LoVo (cell line): ENCODE measurements around the gene JUN.
A peak's percentile ranks its signal among the peaks of the same experiment; 100 is the strongest.

Experiments
- DNase-seq: peaks from one replicate; pipeline ENCODE4 v3.0.0-alpha.2; 2016; ENCODE audit warnings: low spot score

Gene JUN

DNA sequence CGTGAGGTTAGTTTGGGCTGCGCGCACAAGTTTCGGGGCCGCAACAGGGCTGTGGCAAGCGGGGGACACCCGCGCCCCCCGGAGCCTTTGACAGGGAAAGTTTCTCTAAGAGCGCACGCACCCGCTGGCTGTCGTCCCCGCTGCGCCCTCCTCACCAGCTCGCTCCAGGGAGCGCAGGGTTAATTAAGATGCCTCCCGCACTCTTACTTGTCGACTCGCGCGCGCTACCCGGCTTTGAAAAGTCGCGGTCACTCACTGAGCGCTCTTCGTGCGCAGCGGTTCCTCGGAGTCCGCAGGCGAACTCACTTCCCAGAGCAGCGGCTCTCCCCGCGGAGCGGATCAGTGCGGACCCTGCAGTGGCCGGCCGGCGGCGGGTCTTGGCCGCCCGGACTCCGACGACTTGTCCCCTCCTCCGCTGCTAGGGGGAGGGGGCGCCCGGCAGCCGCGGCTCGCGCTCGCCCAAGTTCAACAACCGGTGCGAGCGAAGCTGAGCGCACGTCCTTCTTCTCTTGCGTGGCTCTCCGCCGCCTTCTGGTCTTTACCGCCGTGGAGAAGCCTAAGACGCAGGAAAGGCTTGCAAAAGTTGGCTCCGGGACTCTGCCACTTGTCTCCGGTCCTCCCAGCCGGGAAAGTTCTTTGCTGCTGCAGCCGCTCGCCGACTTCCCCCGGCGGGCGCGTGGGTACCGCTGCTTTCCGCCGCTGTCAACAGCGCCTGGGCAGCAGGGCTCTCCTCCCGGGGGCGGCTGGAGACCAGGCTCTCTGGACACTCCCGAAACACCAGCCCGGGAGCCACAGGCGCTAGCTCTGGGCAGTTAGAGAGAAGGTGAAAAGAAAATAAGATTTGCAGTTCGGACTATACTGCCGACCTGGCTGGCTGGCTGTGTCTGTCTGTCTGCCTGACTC lies 506 bp downstream of the JUN start:
- DNase-seq, result peak; percentile 34

DNA sequence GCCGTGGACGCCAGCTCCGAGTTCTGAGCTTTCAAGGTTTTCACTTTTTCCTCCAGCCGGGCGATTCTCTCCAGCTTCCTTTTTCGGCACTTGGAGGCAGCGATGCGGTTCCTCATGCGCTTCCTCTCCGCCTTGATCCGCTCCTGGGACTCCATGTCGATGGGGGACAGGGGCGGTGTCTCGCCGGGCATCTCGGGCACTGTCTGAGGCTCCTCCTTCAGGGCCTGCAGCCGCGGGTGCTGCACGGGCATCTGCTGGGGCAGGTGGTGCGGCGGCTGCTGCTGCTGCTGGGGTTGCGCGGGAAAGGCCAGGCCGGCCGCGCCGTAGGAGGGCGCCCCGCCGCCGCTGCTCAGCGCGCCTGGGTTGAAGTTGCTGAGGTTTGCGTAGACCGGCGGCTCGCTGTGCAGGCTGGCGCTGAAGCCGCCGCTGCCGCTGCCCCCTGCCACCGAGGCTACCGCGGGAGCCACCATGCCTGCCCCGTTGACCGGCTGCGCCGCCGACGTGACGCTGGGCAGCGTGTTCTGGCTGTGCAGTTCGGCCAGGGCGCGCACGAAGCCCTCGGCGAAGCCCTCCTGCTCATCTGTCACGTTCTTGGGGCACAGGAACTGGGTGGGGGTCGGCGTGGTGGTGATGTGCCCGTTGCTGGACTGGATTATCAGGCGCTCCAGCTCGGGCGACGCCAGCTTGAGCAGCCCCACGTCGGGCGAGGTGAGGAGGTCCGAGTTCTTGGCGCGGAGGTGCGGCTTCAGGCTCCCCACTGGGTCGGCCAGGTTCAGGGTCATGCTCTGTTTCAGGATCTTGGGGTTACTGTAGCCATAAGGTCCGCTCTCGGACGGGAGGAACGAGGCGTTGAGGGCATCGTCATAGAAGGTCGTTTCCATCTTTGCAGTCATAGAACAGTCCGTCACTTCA lies 1.4 kb downstream of the JUN start:
- DNase-seq, result peak; percentile 25

DNA sequence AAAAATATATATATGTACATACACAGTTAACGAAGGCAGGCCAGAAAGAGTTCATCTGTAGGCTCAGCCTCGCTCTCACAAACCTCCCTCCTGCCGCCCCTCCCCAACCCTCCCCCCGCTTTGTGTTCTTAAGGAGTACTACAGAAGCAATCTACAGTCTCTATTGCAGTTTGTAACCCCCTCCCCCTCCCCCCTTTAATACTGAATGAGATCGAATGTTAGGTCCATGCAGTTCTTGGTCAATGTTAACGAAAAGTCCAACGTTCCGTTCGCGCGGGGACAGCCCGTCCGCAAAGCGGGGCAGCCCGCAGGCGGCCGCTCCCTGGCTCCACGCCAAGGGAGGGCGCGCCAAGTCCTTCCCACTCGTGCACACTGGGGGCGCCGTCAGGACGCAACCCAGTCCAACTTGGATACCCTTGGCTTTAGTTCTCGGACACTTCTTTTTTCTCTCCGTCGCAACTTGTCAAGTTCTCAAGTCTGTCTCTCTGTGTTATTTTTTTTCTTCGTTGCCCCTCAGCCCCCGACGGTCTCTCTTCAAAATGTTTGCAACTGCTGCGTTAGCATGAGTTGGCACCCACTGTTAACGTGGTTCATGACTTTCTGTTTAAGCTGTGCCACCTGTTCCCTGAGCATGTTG lies 2.2 kb downstream of the JUN start:
- DNase-seq, result peak; percentile 61

DNA sequence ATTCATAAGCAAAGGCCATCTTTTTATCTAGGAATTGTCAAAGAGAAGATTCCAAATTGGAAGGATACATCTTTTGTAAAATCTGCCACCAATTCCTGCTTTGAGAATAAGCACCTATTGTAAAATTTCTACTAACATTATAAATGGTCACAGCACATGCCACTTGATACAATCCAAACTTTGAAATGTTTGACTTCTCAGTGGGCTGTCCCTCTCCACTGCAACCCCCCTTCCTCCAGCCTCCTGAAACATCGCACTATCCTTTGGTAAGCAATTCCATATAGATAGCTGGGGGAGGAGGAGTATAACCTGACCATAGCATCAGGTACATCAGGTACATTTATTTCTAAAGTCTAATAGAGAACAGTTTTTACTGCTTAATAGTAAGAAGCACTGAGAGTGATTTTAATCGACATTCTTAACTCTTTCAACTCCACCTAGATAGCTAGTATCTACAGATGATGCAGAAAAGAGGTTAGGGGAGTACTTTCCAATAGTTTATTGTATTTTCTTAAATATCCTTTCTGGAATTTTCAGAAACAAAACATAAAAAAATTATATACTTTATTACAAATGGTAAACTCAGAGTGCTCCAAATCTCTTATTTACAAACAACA lies 2.9 kb downstream of the JUN start:
- DNase-seq, result peak; percentile 69

DNA sequence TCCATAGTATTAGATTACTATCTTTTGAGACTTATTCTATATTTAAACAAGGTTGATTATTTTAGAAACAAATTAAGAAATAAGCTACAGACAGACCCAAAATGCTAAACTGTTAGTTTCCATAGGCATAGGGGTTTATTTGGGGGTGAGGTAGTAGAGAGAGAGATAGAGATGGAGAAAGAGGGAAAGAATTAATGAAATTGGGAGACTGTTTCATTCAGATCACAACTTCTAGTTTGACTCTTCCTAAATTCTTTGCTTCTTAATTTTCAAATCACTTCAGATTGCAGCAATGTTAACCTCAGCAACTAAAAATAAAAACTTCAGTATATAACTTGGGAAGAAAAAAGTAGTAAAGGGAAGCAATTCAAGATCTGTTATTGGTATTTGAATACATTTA lies 3.4 kb downstream of the JUN start:
- DNase-seq, result no peak

DNA sequence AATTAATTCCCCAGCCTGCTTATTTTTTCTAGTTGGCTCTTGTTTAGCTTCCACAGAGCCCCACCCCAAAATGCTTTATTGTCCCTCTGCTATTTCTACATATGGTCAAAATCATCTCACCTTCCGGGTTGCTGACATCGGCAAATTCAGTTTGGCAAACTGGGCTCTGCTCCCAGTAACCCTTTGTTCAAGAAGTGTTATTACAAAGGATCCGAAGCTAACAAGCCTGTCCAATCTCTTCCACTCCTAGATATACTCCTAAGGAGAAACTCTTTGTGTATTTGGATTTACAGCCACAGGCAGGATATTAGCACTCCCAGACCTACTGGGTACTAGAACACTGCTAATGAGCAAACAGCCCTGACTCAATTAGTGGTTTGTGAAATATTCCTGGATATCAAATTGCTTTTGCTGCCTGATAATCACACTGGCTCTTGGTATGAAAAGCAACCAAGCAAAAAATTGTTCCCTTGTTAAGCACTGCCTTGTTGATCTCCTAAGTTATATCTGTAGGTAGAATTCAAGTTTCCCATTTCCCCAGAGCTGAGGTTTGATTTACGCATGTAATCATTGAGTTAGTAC lies 4.0 kb downstream of the JUN start:
- DNase-seq, result peak; percentile 67

DNA sequence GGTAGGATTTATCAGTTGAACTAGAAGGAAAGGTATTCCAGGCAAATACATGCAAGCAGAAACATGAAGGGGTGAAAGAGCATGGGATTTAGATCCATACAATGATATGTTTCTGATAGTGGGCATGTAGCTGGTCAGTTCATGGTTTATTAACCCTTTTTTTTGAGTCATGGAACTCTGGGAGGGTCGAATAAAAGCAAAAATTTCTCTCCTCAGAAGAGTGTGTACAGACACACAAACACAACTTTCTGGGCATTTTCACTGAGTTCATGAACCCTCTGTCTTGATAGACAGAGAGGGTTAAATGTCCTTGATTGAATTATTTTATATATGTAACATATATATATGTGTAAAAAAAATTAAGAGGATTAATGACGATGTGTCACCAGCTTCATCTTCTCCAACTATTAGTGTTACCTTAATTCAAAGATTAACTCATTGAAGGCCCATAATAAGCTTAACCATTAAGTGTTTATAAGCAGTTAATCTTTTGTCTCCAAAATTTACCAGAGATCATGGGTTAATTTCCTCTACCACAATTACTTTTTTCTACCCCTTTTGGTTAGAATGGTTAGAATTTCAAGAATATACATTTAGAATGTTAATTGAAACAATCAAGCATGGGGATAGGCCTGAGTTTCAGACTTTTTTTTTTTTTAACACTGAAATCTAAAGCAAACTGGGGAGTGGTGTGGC lies 4.6 kb downstream of the JUN start:
- DNase-seq, result no peak

DNA sequence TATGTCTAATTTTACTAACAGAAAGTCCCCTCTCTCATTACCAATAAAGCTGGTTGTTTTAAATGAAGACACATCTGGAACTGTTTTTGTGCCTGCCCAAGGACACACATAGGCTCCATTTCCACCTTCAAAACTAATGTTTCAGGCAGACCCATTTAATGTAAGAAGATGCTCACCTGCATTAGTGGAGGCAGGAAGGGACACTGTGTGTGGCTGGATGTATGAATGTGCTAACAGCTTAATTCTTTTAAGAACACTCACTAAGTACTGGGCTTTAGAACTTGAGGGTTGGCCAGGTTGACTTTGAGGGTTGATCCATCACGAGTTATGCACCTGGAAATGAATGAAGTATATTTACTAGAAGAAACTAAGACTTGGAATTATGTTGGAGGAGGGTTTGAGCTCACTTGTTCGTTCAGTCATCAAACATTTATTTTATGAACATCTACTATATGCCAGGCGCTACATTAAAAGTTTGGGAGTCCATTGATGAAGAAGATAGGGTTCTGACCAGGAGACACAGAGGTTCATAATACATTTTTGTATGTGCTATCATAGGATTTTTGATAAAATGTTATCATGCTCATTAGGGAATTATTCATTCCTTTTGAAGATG lies 5.4 kb downstream of the JUN start:
- DNase-seq, result no peak

DNA sequence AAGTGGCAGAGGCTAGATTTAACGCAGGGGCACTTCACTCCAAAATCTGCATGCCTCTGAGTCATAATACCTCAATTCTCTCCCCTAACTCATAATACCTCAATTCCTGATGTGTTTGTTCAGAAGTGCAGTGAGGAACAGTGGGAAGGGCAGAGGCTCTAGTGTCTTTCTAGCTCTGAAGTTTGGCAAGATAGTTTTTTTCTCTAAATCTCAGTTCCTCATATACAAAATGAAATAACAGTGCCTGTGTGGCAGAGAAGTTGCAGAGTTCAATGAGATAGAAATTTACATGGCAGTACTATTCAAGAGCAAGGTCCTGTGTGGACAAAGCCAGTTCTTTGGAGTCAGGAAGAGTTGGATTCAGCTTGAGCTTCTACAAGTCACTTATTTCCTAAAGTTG lies 9.8 kb downstream of the JUN start:
- no peak for DNase-seq

DNA sequence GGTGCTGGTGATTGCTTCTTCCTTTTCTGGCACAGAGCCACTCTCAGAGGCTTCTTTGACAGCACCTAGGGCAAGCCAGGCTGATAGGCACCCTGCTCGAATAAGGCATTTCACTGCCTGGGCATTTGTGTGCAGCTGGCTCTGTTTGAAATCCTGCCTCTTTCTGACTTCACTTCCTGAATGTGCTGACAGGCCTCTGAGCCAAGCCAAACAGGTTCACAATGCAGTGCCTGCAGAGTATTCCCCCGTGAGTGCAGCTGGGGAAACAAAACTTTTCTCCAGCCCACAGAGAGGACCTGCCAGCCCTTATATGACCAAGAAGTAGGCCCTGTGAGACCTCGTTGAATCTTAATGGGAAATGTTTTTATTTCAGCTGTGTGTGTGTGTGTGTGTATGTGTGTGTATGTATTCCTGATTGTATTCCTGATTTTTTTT lies 10.4 kb downstream of the JUN start:
- DNase-seq, result no peak

DNA sequence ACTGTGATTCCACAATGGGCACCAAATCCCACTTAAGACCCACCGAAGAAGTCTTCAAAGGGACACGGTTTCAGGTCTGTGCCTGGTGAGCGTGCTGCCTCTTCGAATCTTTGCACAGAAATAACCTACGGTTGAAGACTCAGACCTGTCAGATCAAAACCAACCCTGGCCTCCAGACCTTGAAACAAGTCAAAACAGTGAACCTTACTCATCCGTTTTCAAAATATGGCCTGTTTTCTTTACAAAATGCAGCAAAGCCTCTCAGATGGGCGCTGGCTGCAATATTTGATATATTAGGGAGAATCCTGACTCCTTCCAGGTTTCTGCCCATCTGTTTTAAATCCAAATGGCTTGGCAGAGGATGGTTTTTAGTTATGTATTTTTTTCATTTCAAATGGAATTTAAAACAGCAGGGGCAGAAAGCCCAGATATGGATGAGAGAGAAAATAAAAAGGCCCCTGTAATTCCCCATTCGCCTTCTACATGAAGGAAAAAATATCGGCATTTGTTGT lies 14.0 kb downstream of the JUN start:
- no peak for DNase-seq

DNA sequence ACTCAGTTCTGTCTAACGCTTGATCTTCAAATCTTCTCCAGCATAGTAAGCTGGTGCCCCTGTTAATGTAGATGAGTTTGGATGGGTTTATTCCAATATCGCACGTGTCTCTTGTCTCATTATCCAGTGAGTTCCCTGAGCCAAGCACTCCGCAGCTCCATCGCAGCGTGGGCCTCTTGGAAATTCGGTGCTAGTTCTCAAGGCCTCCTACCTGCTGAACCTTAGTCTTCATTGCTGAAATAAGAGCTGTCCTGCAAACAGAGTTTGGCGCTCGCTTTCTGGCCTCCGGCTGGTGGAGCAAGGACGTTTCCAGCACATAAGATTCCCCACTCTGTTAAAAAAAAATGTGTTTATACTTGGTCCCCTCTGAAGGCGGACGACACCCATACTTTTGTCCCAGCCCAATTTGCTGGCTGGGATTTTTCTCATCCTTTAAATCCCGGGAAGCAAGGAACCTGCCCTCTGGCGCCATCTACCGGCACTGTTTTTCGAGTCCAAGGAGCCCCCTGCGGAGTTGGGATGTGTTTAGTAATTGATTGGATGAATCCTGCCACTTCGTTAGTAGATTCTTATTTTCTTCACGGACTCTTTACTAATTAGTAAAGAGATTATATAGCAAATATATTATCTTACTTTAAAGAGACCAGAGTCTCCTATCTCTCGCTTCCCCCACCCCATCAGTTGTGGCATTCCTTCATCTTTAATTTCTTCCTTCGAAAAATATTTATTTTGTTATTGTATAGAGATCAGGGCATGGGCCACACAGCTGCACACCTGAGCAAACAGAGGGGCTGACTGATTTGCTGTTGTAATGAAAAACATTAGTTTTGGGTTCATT lies 14.7 kb downstream of the JUN start:
- DNase-seq, result peak; percentile 55

DNA sequence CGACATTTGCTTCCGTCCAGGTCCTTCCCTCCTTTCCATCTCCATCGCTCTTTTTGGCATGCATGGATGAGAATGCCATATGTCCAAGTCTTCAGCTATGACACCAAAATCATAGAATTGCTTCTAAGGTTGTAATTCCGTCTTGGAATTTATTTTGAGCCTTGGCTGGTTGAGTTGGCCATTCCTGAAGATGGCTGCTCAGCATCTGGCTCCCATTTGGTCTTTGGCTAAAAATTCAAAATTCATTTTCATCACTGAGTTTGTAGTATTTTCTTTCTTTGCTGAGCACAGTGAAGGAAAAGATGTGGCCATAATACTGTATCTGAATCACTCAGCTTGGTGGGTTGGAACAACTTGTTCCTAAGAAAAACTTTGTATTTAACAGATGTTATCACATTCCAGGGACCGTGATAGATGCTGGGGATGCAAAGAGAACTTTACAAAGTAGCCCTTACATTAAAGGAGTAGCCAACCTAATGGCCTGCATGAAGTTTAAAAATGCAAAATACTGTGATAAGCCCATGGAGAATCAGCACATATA lies 15.6 kb downstream of the JUN start:
- no peak for DNase-seq

DNA sequence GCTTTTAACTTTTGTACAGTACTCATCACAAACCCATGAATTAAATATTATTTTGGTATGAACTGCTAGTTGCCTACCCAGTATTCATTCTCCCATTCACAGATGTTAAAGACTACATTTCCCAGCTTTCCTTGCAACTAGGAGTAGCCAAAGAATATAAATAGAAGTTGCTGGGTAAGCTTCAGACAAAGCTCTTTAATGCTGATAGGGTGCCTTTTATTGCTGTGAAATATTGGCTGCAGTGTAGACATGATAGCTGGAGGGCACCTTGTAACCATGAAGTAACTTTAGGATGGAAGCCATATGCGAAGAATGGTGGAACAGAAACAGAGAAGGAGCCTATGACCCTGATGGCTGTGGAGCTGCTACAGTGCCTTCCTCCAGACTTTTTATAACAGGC lies 16.7 kb downstream of the JUN start:
- DNase-seq, result no peak

DNA sequence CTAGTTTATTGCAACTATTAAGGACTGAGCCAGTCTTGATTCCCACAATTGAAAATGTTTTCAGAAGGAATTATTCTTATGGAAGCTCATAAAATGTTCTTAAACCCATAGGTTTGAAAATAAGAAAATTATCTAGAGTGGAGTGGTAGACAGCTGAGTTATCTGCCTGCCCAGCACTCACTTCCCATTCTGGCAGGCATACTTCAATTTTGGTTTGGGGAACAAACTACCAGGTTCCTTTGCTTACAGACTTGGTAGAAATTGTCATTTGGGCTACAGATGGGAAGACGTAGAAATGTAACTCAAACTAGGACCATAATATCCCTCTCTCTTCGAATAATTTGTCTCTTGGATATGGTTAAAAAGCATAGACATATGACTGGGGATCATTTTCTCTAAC lies 18.4 kb downstream of the JUN start:
- no peak for DNase-seq

DNA sequence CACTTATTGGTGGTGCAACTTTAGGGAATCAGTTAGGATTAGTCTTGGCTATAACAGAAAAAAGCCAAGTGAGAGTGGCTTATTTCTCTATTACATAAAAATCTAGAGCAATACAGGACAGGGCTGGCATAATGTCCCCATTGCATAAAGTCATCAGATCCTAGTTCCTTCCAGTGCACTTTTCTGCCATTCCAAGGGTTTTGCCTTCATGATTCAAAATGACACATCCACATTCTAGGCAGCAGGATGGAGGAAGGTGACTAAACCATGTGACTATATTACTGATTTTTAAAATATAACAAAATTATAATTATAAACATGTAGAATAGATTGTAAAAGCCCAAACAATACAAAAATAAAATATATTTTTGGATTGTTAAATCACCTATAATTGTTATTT lies 18.8 kb downstream of the JUN start:
- no peak for DNase-seq

DNA sequence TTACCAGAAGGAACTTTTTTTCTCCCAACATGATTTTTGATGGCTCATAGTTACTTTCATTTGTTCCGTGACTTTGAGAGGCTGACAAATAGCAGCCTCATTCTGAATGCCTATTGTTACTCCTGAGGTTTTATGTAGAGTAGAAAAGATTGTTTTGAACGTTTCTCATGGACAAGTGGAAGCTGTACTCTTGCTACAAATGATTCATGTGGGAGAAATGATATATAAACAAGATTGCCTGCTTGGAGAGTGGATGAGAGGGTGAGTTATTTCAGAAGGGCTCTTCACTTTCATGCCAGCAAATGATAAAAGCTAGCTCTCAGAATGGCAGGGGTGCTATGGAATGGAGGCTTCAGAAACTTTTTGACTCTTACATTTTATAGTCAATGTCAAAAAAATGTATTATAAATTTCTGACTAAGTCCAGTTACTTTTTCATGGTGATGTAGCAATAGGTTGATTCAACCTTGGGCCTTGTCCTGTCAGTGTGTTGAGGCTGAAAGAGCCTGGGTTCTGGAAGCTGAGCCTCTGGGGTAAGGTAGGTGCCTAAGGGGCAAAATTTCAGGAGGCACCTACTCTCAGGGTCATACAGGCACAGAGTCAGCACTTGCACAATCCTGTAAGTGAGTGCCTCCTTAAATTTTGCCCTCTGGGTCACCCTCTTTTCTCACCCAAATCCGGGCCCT lies 19.4 kb downstream of the JUN start:
- no peak for DNase-seq

DNA sequence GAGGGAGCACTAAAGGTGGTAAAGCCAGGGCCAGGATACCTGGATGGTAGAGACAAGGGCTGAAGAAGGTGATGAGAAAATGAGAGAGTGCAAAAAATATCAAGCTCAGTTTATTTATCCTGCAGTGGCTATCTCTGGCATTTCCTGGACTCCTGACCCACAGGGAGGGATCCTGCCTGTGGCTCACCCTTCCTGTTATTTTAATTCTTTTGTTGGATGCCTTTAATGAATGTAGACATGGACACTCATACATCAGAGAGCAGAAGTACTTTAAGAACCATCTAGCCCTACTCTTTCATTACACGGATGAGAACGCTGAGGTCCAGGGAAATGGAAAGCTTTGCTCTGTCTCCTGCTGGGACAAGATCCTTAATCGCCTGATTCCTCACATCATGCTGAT lies 20.6 kb downstream of the JUN start:
- DNase-seq, result peak; percentile 34

DNA sequence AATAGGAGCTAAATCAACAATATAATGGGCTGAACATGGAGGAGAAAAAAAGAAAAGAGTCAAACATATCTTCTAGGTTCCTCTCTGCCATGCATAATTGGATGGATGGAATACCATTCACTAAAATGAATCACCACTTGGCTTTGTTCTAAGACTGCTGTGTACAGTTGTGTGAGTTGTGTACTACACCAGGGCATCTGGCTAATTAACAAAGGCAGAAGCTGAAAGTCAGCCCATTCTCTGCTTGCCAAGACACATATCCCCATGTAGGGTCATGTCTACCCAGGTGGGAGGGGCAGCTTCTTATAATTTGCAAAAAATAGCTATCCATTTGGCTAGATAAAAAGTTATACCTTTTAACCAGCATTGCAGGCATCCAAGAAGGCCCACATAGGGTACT lies 21.0 kb downstream of the JUN start:
- DNase-seq, result no peak
